Stromal cell of bone marrow (primary cell): ENCODE measurements around the gene ZBTB24.
"Not testable (repeated sequence)": the region's sequence is repeated elsewhere in the genome, so short reads cannot be mapped to it uniquely, and the experiment has no call there.

Experiments
- DNase-seq: peaks from one replicate; pipeline ENCODE4 v3.0.0-alpha.2; 2012; ENCODE audit warnings: low read depth

ZBTB24 gene

GRCh38 chr6:109482905-109483734 is at the start of gene ZBTB24:
Gene ZBTB24, minus strand, starts transcription at chr6:109483219. Its CDS starts 1,193 bp downstream, at chr6:109482026.
- DNase-seq: peak; percentile 73

- no peak for DNase-seq
Observed at GRCh38 chr6:109531446-109531845, 48.4 kb upstream of the ZBTB24 start.

DNA sequence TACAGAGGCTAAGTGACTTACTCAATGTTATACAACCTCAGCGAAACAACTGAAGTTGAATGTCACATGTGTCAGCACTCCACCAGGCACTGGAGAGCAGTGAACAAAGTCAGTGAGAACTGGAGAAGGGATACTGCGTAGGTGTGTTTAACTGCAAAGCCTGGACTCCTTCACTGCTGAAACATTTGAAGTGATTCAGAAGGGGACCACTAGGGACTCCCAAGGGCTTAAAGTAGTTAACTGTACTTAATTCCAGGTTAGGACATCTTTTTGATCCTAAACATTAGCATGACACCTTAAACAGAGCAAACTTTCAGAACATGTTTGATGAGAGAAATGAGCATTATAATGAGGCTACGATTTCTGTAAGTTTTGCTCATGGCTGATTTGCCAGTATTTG is 45.0 kb upstream of the ZBTB24 start:
- DNase-seq: no peak

GRCh38 chr6:109526905-109527628 is 44.0 kb upstream of the ZBTB24 start:
- peak; percentile 53 for DNase-seq

DNA sequence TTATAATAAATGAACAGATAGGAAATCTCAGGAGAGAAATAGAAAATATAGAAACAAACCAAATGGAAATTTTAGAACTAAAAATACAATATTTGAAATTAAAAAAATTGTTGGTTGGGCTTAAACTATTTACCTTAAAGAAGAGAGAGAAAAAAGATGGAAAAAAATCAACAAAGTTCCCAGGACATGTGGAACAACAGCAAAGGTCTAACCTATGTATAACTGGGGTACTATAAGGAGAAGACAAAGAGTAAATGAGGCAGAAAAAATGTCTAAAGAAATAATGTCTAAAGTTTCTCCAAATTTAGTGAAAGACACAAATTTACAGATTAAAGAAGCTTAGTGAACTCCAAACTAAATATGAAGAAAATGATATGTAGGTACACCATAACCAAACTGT is 41.1 kb upstream of the ZBTB24 start:
- no peak for DNase-seq

- peak; percentile 92 for DNase-seq
Observed at GRCh38 chr6:109523478-109523877, 40.5 kb upstream of the ZBTB24 start.

- no peak for DNase-seq
Observed at GRCh38 chr6:109521080-109521479, 38.1 kb upstream of the ZBTB24 start.

DNA sequence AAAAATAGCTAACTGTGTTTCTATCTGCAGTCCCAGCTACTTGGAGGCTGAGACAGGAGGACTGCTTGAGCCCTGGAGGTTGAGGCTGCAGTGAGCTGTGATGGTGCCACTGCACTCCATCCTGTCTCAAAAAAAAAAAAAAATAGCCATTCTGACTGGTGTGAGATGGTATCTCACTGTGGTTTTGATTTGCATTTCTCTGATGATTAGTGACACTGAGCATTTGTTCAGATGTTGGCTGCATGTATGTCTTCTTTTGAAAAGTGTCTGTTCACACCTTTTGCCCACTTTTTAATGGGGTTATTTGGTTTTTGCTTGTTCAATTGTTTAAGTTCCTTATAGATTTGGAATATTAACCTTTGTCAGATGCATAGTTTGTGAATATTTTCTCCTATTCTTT is 36.6 kb upstream of the ZBTB24 start:
- not testable (repeated sequence) for DNase-seq

DNA sequence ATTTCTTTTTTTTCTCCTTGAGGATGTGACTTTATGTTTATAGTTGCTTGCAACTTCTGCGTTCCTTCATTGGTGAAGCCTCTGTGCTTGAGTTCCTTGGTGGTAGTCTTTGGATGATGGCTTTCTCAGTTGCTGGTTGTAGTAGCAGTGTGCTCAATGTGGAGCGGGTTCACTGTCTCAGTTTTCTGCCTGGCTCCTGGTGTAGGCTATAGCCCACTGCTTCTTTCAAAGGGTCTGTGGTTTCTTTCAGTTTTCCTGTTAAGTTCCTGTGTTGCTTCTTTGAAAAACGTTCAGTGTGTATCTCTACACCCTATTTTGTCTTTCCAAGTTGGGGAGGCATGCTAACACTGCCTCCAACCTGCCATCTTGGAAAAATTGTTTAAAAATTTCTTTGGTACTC is 33.9 kb upstream of the ZBTB24 start:
- no peak for DNase-seq

- no peak for DNase-seq
Observed at GRCh38 chr6:109515781-109516409, 32.9 kb upstream of the ZBTB24 start.

DNA sequence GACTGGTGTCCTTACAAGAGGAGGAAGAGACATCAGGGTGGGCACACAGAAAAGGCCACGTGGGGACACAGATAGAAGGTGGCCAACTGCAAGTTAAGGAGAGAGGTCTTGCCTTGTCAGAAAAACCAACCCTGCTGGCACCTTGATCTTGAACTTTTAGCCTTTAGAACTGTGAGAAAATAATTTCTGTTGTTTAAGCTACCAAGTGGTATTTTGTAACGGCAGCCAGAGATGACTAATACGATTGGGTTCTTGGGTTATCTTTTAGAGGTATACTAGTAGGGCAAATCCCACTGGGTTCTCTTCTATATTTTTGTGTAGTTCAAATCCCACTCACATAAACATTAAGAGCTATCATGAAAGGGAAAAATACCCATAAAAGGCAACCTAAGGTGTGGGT is 31.9 kb upstream of the ZBTB24 start:
- no peak for DNase-seq

DNA sequence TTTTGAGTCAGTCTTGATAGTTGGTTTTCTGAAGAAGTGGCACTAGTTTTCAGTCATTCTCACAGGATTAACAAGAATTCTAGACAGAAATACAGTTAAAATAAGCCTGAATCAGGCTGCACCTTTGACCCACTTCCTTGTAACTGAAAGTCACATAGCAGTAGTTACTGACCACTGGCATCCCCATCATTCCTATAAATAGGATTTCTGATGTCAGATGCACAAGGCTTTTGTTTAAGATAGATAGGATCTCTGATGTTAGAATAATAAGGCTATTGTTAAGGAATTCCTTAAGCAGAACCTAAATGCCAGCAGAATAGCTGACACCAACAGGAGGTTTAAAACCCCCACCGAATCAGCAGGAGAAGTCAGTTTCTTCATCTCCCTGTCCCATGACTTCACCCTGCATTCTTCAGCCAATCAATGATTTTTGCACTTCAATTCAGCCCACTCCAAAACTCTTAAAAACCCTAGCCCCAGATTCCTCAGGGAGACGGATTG is 30.6 kb upstream of the ZBTB24 start:
- DNase-seq: peak; percentile 48

DNA sequence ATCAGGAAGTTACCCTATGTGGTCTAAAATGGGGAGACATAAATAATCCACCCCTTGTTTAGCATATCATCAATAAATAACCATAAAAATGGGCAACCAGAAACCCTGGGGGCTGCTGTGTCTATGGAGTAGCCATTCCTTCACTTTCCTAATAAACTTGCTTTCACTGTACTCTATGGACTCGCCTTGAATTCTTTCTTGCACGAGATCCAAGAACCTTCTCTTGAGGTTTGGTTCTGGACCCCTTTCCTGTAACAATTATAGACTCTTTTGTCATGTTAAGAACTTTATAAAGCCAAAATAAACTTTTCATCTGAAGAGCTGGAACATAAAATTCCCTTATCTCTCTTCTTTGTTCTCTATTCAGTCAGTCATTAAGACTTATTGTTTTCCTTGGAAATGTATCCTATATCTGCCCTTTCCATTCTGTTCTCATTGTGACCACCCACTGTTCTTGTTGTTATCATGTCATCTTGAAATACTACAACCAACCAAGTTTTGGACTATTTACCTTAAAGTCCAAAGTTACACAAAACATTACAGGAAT is 29.3 kb upstream of the ZBTB24 start:
- no peak for DNase-seq

DNA sequence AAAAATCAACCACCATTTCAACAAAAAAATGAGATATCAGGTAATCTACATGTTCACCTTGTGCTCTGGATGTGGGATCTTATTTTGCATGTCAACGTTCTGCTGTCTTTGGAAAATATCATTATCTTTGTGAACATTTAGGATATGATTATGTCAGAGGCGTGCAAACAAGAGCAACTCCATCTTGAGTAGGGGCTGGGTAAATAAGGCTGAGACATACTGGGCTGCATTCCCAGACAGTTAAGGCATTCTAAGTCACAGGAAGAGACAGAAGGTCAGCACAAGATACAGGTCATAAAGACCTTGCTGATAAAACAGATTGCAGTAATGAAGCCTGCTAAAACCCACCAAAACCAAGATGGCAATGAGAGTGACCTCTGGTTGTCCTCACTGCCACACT is 28.8 kb upstream of the ZBTB24 start:
- DNase-seq: no peak

- DNase-seq: no peak
Observed at GRCh38 chr6:109510358-109510757, 27.3 kb upstream of the ZBTB24 start.

DNA sequence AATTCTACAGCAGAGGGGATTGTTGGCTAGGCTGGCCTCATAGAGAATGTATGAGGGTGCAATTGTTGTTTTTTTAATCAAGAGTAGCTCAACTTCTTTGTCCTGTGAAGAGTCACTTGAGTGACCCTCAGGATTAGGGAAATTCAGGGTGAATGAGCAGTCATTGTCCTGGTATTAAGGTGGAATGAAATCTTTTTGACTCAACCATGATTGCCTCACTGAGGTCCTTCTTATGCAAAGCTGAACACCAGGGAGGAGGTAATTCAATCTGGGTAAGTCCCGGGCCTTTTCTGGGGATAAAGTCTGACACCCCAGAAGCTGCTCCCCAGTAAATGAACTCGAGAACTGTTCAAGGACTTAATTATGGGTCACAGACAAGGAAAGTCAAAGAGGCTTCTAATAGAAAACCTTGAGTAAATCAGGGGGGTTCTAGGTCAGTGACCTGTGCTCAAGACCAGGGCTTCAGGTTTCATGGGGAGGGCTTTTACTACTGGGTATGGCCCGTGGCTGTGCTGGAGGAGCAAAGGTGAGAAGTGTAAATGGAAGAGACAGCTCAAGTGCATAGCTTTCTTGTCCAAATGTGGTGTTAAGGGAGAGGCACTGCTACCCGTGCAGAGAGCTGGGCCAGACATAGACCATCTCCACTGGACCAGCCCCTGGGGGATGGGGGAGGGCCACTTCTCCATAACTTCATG is 25.3 kb upstream of the ZBTB24 start:
- no peak for DNase-seq

- DNase-seq: no peak
Observed at GRCh38 chr6:109507490-109508072, 24.6 kb upstream of the ZBTB24 start.

- no peak for DNase-seq
Observed at GRCh38 chr6:109506841-109507240, 23.8 kb upstream of the ZBTB24 start.

DNA sequence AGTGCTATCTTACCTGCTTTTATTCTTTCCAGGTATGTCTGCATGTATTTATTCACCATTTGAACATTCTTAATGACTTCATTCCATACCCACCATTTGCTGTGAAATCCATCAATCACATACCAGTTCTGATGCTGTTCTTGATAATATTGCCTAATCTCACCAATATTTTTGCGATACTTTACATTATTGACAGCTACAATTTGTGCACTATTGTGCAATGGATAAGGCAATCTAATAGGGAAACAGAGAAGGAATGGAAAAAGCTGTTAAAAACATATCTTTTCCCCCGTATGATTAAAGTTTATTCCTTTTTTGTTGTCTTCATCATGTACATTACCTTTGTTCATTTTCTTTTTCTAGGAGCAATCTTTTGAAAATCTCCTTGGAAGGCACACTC is 23.3 kb upstream of the ZBTB24 start:
- DNase-seq: no peak

- DNase-seq: no peak
Observed at GRCh38 chr6:109503327-109504224, 20.6 kb upstream of the ZBTB24 start.
